Liver (tissue), 10 donors: Measurements from ENCODE around the gene RNF135. TPM values are rescaled to one million over a fixed set of nuclear protein-coding genes. Genes with fewer than 3 reads are reported as not detected.

Experiments
- DNase-seq: peaks from one replicate; pipeline ENCODE4 v3.0.0-alpha.2; 2017; ENCODE audit warnings: low spot score
- H3K27ac ChIP-seq, 2 donors: one replicate each; pipeline ENCODE4 v1.7.0; 2013; ENCODE audit warnings: inconsistent platforms in 2 of 2, low read length in 2 of 2, control low read depth in 1 of 2, low read depth in 1 of 2, mild to moderate bottlenecking in 1 of 2
- H3K27me3 ChIP-seq, 4 donors: one replicate each; pipeline versions ENCODE4 v1.6.1 to v1.7.0; 2013; ENCODE audit warnings: low read length in 3 of 4, inconsistent platforms in 1 of 4, mild to moderate bottlenecking in 1 of 4, moderate library complexity in 1 of 4; ENCODE audit not compliant: control insufficient read depth in 4 of 4, insufficient read depth in 4 of 4
- H3K36me3 ChIP-seq, 4 donors: one replicate each; pipeline versions ENCODE4 v1.6.1 to v1.7.0; 2013; ENCODE audit warnings: low read length in 3 of 4, mild to moderate bottlenecking in 3 of 4, low read depth in 1 of 4, moderate library complexity in 1 of 4; ENCODE audit not compliant: control insufficient read depth in 4 of 4, insufficient read depth in 3 of 4
- H3K4me1 ChIP-seq, 4 donors: one replicate each; pipeline versions ENCODE4 v1.6.1 to v1.7.0; 2013; ENCODE audit warnings: low read length in 3 of 4, mild to moderate bottlenecking in 3 of 4, moderate library complexity in 1 of 4; ENCODE audit not compliant: control insufficient read depth in 4 of 4, insufficient read depth in 4 of 4
- H3K4me3 ChIP-seq, 3 donors: one replicate each; pipeline versions ENCODE4 v1.6.1 to v1.7.0; 2013; ENCODE audit warnings: low read length in 3 of 3, control low read depth in 1 of 3, low read depth in 1 of 3, mild to moderate bottlenecking in 1 of 3
- H3K9ac ChIP-seq, 2 donors: one replicate each; pipeline ENCODE4 v1.7.0; 2013; ENCODE audit warnings: low read length in 2 of 2, mild to moderate bottlenecking in 2 of 2, moderate library complexity in 2 of 2, control low read depth in 1 of 2, low read depth in 1 of 2
- H3K9me3 ChIP-seq, 4 donors: one replicate each; pipeline versions ENCODE4 v1.6.1 to v1.7.0; 2013; ENCODE audit warnings: low read length in 3 of 4; ENCODE audit not compliant: control insufficient read depth in 4 of 4
- ATF3 ChIP-seq: IDR thresholded peaks from 2 replicates; pipeline ENCODE4 v1.6.1; 2016; ENCODE audit warnings: antibody characterized with exemption
- EGR1 ChIP-seq, 2 donors: IDR thresholded peaks; 2 replicates each; pipeline ENCODE4 v1.6.1; 2016 to 2018; ENCODE audit warnings: antibody characterized with exemption in 2 of 2, low read depth in 2 of 2
- FOXA1 ChIP-seq: IDR thresholded peaks from 2 replicates; pipeline ENCODE4 v1.6.1; 2016; ENCODE audit warnings: antibody characterized with exemption
- FOXA2 ChIP-seq: IDR thresholded peaks from 2 replicates; pipeline ENCODE4 v1.6.1; 2016; ENCODE audit warnings: antibody characterized with exemption
- GABPA ChIP-seq, 2 donors: IDR thresholded peaks in 1 of 2; conservative IDR thresholded peaks in 1 of 2; 2 replicates each; pipeline ENCODE4 v1.6.1; 2016; ENCODE audit warnings: antibody characterized with exemption in 2 of 2, mild to moderate bottlenecking in 1 of 2, moderate library complexity in 1 of 2
- HNF4A ChIP-seq, 2 donors: conservative IDR thresholded peaks; 2 replicates each; pipeline ENCODE4 v1.6.1; 2016; ENCODE audit warnings: antibody characterized with exemption in 2 of 2, mild to moderate bottlenecking in 2 of 2
- HNF4G ChIP-seq: IDR thresholded peaks from 2 replicates; pipeline ENCODE4 v1.6.1; 2016; ENCODE audit warnings: antibody characterized with exemption
- MAX ChIP-seq: IDR thresholded peaks from 2 replicates; pipeline ENCODE4 v1.6.1; 2016; ENCODE audit warnings: antibody characterized with exemption
- NR2F2 ChIP-seq: IDR thresholded peaks from 2 replicates; pipeline ENCODE4 v1.6.1; 2016; ENCODE audit warnings: antibody characterized with exemption
- RAD21 ChIP-seq, 2 donors: IDR thresholded peaks; 2 replicates each; pipeline ENCODE4 v1.6.1; 2016; ENCODE audit warnings: antibody characterized with exemption in 2 of 2, mild to moderate bottlenecking in 2 of 2
- REST ChIP-seq: IDR thresholded peaks from 2 replicates; pipeline ENCODE4 v1.6.1; 2016; ENCODE audit warnings: antibody characterized with exemption, mild to moderate bottlenecking
- SP1 ChIP-seq: IDR thresholded peaks from 2 replicates; pipeline ENCODE4 v1.6.1; 2018; ENCODE audit warnings: antibody characterized with exemption, mild to moderate bottlenecking
- TAF1 ChIP-seq: conservative IDR thresholded peaks from 2 replicates; pipeline ENCODE4 v1.6.1; 2016; ENCODE audit warnings: antibody characterized with exemption, mild to moderate bottlenecking
- polyA plus RNA-seq, 2 donors: library from polyadenylated mRNA; stranded (reverse) in 1 of 2; unstranded in 1 of 2; fragments of 200-250 nt in 1 of 2; fragments of >200 nt in 1 of 2; fragmentation: Nextera tagmentation in 1 of 2; extraction: Ambion mirVana in 1 of 2; gene quantifications; one replicate each; pipeline versions ENCODE4 v1.2.1 to v1.2.3, GENCODE V29; 2013 to 2015
- small RNA-seq: library from RNA; depleted of rRNA; stranded (forward); fragments of <200 nt; gene quantifications from one replicate; pipeline ENCODE3, GENCODE V24; 2014
- total RNA-seq, 2 donors: library from RNA; depleted of rRNA; stranded (reverse); fragments of >200 nt; gene quantifications; one replicate each; pipeline ENCODE4 v1.2.3, GENCODE V29; 2014
- TF ChIP-seq, protein P1 (sequence below): IDR thresholded peaks from 2 replicates; pipeline ENCODE4 v1.6.1; 2016; ENCODE audit warnings: antibody characterized with exemption
- TF ChIP-seq, protein P2 (sequence below): fragments of 150-350 bp; IDR thresholded peaks from 2 replicates; pipeline ENCODE4 v1.5.1; 2017; ENCODE audit warnings: improper control_type of control experiment, low read depth, low read length; ENCODE audit not compliant: missing input control
- donor health status: healthy.
- donor health status: healthy.
- donor health status: healthy.
- donor health status: healthy.
- donor health status: healthy.

Gene RNF135
- total and polyA plus RNA-seq, 4 donors: 3.4 to 5.5 (median 3.7) TPM

GRCh38 chr17:31048142-31048541 lies 77.3 kb downstream of the RNF135 start:
- no peak overlapping the region for H3K27ac ChIP-seq
- no peak for DNase-seq
- H3K27me3 ChIP-seq: no peaks in the 10 kb centered on the region

DNA sequence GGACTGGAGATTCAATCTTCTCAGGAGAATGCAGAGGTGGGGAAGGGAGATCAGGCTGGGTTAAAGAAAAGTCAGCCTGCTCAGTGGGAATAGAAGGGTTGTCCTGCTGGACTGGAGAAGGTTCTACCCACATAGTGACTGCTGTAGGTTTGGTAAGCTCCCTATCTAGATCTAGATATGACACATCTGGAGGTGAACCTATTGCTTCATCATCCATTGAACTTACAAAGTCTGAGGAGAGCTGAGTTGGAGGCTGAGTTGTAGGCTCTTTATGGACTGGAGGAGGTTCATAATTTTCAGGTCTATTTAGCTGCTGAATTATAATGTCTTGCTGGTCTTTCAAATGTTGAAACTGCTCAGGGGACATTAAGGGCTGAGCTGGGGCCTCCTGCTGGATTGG lies 77.9 kb downstream of the RNF135 start:
- no peak for DNase-seq
- Histone ChIP-seq H3K9me3 (no peaks in the 10 kb centered on the region), H3K27me3 (no peaks in the 10 kb centered on the region), H3K27ac (no peak overlapping the region), H3K4me3 (no peak overlapping the region), H3K4me1 (no peaks in the 10 kb centered on the region), H3K9ac (no peak overlapping the region), H3K36me3 (no peaks in the 10 kb centered on the region)
- TF ChIP-seq MAX: no peak
- TF ChIP-seq ATF3: no peak
- TF ChIP-seq, protein P1, sequence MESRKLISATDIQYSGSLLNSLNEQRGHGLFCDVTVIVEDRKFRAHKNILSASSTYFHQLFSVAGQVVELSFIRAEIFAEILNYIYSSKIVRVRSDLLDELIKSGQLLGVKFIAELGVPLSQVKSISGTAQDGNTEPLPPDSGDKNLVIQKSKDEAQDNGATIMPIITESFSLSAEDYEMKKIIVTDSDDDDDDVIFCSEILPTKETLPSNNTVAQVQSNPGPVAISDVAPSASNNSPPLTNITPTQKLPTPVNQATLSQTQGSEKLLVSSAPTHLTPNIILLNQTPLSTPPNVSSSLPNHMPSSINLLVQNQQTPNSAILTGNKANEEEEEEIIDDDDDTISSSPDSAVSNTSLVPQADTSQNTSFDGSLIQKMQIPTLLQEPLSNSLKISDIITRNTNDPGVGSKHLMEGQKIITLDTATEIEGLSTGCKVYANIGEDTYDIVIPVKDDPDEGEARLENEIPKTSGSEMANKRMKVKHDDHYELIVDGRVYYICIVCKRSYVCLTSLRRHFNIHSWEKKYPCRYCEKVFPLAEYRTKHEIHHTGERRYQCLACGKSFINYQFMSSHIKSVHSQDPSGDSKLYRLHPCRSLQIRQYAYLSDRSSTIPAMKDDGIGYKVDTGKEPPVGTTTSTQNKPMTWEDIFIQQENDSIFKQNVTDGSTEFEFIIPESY: no peak
- no peak for TF ChIP-seq FOXA1
- TF ChIP-seq HNF4G: no peak
- no peak for TF ChIP-seq SP1
- no peak for TF ChIP-seq FOXA2
- no peak for TF ChIP-seq GABPA (IDR thresholded peaks at IDR 0.05 in 1 of 2, conservative IDR thresholded peaks at IDR 0.05 in 1 of 2)

More at GRCh38 chr17:31048142-31048541, 77.3 kb downstream of the RNF135 start:
- Histone ChIP-seq H3K4me1 (no peaks in the 10 kb centered on the region), H3K9ac (no peak overlapping the region), H3K9me3 (no peaks in the 10 kb centered on the region), H3K4me3 (no peak overlapping the region), H3K36me3 (no peaks in the 10 kb centered on the region)
- TF ChIP-seq HNF4A (conservative IDR thresholded peaks at IDR 0.05): no peak
- no peak for TF ChIP-seq ATF3
- no peak for TF ChIP-seq MAX
- TF ChIP-seq HNF4G: no peak
- TF ChIP-seq TAF1: no peak
- TF ChIP-seq FOXA1: no peak
- TF ChIP-seq GABPA (IDR thresholded peaks at IDR 0.05 in 1 of 2, conservative IDR thresholded peaks at IDR 0.05 in 1 of 2): no peak
- TF ChIP-seq, protein P2, sequence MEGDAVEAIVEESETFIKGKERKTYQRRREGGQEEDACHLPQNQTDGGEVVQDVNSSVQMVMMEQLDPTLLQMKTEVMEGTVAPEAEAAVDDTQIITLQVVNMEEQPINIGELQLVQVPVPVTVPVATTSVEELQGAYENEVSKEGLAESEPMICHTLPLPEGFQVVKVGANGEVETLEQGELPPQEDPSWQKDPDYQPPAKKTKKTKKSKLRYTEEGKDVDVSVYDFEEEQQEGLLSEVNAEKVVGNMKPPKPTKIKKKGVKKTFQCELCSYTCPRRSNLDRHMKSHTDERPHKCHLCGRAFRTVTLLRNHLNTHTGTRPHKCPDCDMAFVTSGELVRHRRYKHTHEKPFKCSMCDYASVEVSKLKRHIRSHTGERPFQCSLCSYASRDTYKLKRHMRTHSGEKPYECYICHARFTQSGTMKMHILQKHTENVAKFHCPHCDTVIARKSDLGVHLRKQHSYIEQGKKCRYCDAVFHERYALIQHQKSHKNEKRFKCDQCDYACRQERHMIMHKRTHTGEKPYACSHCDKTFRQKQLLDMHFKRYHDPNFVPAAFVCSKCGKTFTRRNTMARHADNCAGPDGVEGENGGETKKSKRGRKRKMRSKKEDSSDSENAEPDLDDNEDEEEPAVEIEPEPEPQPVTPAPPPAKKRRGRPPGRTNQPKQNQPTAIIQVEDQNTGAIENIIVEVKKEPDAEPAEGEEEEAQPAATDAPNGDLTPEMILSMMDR: no peak
- no peak for TF ChIP-seq RAD21 (IDR thresholded peaks at IDR 0.05)
- TF ChIP-seq NR2F2: no peak
- no peak for TF ChIP-seq REST
- no peak for TF ChIP-seq EGR1 (IDR thresholded peaks at IDR 0.05; ENCODE audit: low read depth in 2 of 2)

Small RNA genes lying within 50 kb of the gene (small RNA-seq; reads per million reads assigned to genes)
- gene AC138207.3 (not detected), gene RN7SL138P (not detected)

Other genes starting within 250 kb of the RNF135 start
- gene CRLF3, start 146.3 kb upstream of the RNF135 start, total RNA-seq: 10 to 100 TPM in 1 of 2 donors, 1 to 10 TPM in 1; 5.7 to 26.5 TPM
- gene CRLF3, start 146.3 kb upstream of the RNF135 start, polyA plus RNA-seq: 1 to 10 TPM; 2.4 to 3.5 TPM
- 10 to 100 TPM in 1 of 2 donors, under 1 TPM in 1; 0.59 to 10.6 TPM for gene ATAD5, start 139.1 kb upstream of the RNF135 start, total RNA-seq
- under 1 TPM; 0.15 to 0.44 TPM for gene ATAD5, start 139.1 kb upstream of the RNF135 start, polyA plus RNA-seq
- 10 to 100 TPM in 1 of 2 donors, 1 to 10 TPM in 1; 5.1 to 16.7 TPM for gene TEFM, start 64.8 kb upstream of the RNF135 start, total RNA-seq
- 10 to 100 TPM in 1 of 2 donors, 1 to 10 TPM in 1; 8.7 to 12.4 TPM for gene TEFM, start 64.8 kb upstream of the RNF135 start, polyA plus RNA-seq
- 10 to 100 TPM; 18.4 to 18.6 TPM for gene ADAP2, start 49.1 kb upstream of the RNF135 start, total RNA-seq
- gene ADAP2, start 49.1 kb upstream of the RNF135 start, polyA plus RNA-seq: 1 to 10 TPM; 5.2 to 5.4 TPM
- gene NF1, start 123.9 kb downstream of the RNF135 start, total RNA-seq: 10 to 100 TPM; 18.5 to 42.6 TPM
- gene NF1, start 123.9 kb downstream of the RNF135 start, polyA plus RNA-seq: 1 to 10 TPM; 4.6 to 8.4 TPM